ENCODE results near the gene GABPB2.

GABPB2 gene

DNA sequence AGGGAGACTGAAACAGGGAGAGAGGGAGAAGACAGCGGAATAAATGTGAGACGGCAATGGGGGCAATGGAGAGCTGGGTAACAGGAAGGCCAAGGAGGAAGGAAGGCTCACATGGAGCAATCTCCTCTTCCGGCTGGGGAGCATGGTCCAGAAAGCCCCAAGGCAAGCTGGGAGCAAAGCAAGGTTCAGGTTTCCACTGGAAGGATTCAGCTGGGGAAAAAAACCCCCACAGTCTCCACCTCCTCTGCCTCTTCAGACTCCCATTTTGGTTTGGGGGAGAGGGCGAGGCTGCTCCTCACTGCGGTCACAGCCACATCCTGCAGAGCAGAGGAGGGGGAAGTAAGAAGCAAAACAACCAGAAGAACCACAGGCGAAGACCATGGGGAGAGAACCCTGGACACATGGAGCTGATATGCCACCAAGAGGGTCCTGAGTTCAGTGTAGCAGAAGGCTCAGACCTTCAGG, 86.5 kb downstream of the GABPB2 start:
- no peak for TF ChIP-seq POU2F2 (IDR thresholded peaks at IDR 0.05; ENCODE audit: low read depth, low read length)
- TF ChIP-seq PAX5 (IDR thresholded peaks at IDR 0.05; ENCODE audit: insufficient read depth, low read length, severe bottlenecking), result no peak
- TF ChIP-seq SPI1 (IDR thresholded peaks at IDR 0.05; ENCODE audit: low read depth, low read length), result 0 out of 2 replicates have a peak, but pooled peaks have one; percentile 6
- no peak; the same call in 1 of the 2 replicates for TF ChIP-seq POLR2AphosphoS5 (IDR thresholded peaks at IDR 0.05; ENCODE audit: low read depth, low read length)
- no peak for TF ChIP-seq TAF1 (IDR thresholded peaks at IDR 0.05; ENCODE audit: low read depth, low read length)
- peak; percentile 70; the same call in 1 of the 2 replicates for TF ChIP-seq POLR2A (IDR thresholded peaks at IDR 0.05; ENCODE audit: low read depth, low read length)
- DNase-seq (ENCODE audit: insufficient read length, low spot score) (no peak), FAIRE-seq (peak; percentile 78)

GRCh38 chr1:151158326-151158725, 87.8 kb downstream of the GABPB2 start:
- FAIRE-seq (no peak), DNase-seq (ENCODE audit: insufficient read length, low spot score) (no peak)
- no peak for TF ChIP-seq TAF1 (IDR thresholded peaks at IDR 0.05; ENCODE audit: low read depth, low read length)
- no peak for TF ChIP-seq POLR2AphosphoS5 (IDR thresholded peaks at IDR 0.05; ENCODE audit: low read depth, low read length)
- TF ChIP-seq SPI1 (IDR thresholded peaks at IDR 0.05; ENCODE audit: low read depth, low read length), result no peak
- TF ChIP-seq POLR2A (IDR thresholded peaks at IDR 0.05; ENCODE audit: low read depth, low read length), result no peak
- TF ChIP-seq POU2F2 (IDR thresholded peaks at IDR 0.05; ENCODE audit: low read depth, low read length), result no peak
- TF ChIP-seq PAX5 (IDR thresholded peaks at IDR 0.05; ENCODE audit: insufficient read depth, low read length, severe bottlenecking), result no peak

DNA sequence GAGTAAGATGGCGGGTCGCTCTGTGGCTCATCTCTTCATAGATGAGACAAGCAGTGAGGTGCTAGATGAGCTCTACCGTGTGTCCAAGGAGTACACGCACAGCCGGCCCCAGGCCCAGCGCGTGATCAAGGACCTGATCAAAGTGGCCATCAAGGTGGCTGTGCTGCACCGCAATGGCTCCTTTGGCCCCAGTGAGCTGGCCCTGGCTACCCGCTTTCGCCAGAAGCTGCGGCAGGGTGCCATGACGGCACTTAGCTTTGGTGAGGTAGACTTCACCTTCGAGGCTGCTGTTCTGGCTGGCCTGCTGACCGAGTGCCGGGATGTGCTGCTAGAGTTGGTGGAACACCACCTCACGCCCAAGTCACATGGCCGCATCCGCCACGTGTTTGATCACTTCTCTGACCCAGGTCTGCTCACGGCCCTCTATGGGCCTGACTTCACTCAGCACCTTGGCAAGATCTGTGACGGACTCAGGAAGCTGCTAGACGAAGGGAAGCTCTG, 88.2 kb downstream of the GABPB2 start:
- TF ChIP-seq POLR2AphosphoS5 (IDR thresholded peaks at IDR 0.05; ENCODE audit: low read depth, low read length), result no peak
- no peak for TF ChIP-seq PAX5 (IDR thresholded peaks at IDR 0.05; ENCODE audit: insufficient read depth, low read length, severe bottlenecking)
- no peak for TF ChIP-seq SPI1 (IDR thresholded peaks at IDR 0.05; ENCODE audit: low read depth, low read length)
- no peak for TF ChIP-seq POLR2A (IDR thresholded peaks at IDR 0.05; ENCODE audit: low read depth, low read length)
- no peak for TF ChIP-seq POU2F2 (IDR thresholded peaks at IDR 0.05; ENCODE audit: low read depth, low read length)
- TF ChIP-seq TAF1 (IDR thresholded peaks at IDR 0.05; ENCODE audit: low read depth, low read length), result no peak
- FAIRE-seq, result no peak
- no peak for DNase-seq (ENCODE audit: insufficient read length, low spot score)

DNA sequence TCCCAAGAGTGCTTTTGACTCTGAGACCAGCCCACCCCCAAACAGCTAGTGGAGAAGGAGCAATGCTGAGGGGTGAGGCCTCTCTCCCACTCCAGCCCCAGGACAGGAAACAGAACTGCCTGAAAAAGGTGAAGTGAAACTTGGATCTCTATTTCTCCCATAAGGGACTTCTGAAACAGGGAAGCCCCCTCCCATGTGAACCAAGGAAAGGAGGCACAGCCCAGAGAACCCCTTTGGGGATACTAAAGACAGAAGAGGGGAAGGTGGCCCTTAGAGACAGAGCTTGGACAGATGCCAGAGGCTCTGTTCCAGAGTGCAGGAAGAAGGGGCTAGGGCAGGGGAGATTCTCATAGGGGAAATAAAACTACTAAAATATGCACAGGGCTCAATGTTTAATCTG, 88.8 kb downstream of the GABPB2 start:
- no peak for DNase-seq (ENCODE audit: insufficient read length, low spot score)
- no peak for FAIRE-seq
- TF ChIP-seq POLR2A (IDR thresholded peaks at IDR 0.05; ENCODE audit: low read depth, low read length), result no peak
- TF ChIP-seq SPI1 (IDR thresholded peaks at IDR 0.05; ENCODE audit: low read depth, low read length), result peak; percentile 86

- DNase-seq (ENCODE audit: insufficient read length, low spot score) (no peak), FAIRE-seq (no peak)
- TF ChIP-seq POLR2AphosphoS5 (IDR thresholded peaks at IDR 0.05; ENCODE audit: low read depth, low read length) (no peak), POLR2A (IDR thresholded peaks at IDR 0.05; ENCODE audit: low read depth, low read length) (no peak), PAX5 (IDR thresholded peaks at IDR 0.05; ENCODE audit: insufficient read depth, low read length, severe bottlenecking) (no peak)
These were observed 94.2 kb downstream of the GABPB2 start for GRCh38 chr1:151164732-151165280.

GRCh38 chr1:151165281-151165737, 94.7 kb downstream of the GABPB2 start:
- DNase-seq (ENCODE audit: insufficient read length, low spot score) (no peak), FAIRE-seq (no peak)
- TF ChIP-seq PAX5 (IDR thresholded peaks at IDR 0.05; ENCODE audit: insufficient read depth, low read length, severe bottlenecking), result no peak
- no peak for TF ChIP-seq SPI1 (IDR thresholded peaks at IDR 0.05; ENCODE audit: low read depth, low read length)

GRCh38 chr1:151165738-151166504, 95.4 kb downstream of the GABPB2 start, which contains the start of the genes LYSMD1 and SCNM1:
Gene LYSMD1 (minus strand): TSS chr1:151165902. CDS start chr1:151165258, 644 bp downstream.
Gene SCNM1 (plus strand): TSS chr1:151166144. CDS start chr1:151166153, 9 bp downstream.
- TF ChIP-seq POU2F2 (IDR thresholded peaks at IDR 0.05; ENCODE audit: low read depth, low read length) (peak; percentile 95), POLR2A (IDR thresholded peaks at IDR 0.05; ENCODE audit: low read depth, low read length) (peak; percentile 90), TAF1 (IDR thresholded peaks at IDR 0.05; ENCODE audit: low read depth, low read length) (peak; percentile 64), SPI1 (IDR thresholded peaks at IDR 0.05; ENCODE audit: low read depth, low read length) (peak; percentile 83), PAX5 (IDR thresholded peaks at IDR 0.05; ENCODE audit: insufficient read depth, low read length, severe bottlenecking) (no peak), POLR2AphosphoS5 (IDR thresholded peaks at IDR 0.05; ENCODE audit: low read depth, low read length) (peak; percentile 85)
- DNase-seq (ENCODE audit: insufficient read length, low spot score), result peak; percentile 80
- FAIRE-seq, result peak; percentile 94

- TF ChIP-seq POLR2A (IDR thresholded peaks at IDR 0.05; ENCODE audit: low read depth, low read length) (no peak), POLR2AphosphoS5 (IDR thresholded peaks at IDR 0.05; ENCODE audit: low read depth, low read length) (no peak), SPI1 (IDR thresholded peaks at IDR 0.05; ENCODE audit: low read depth, low read length) (no peak), POU2F2 (IDR thresholded peaks at IDR 0.05; ENCODE audit: low read depth, low read length) (no peak), TAF1 (IDR thresholded peaks at IDR 0.05; ENCODE audit: low read depth, low read length) (no peak), PAX5 (IDR thresholded peaks at IDR 0.05; ENCODE audit: insufficient read depth, low read length, severe bottlenecking) (no peak)
- FAIRE-seq (no peak), DNase-seq (ENCODE audit: insufficient read length, low spot score) (no peak)
These were observed 96.0 kb downstream of the GABPB2 start for GRCh38 chr1:151166505-151166956.

GRCh38 chr1:151167116-151167515, 96.6 kb downstream of the GABPB2 start:
- no peak for FAIRE-seq
- no peak for DNase-seq (ENCODE audit: insufficient read length, low spot score)

More at GRCh38 chr1:151167116-151167515, 96.6 kb downstream of the GABPB2 start:
- TF ChIP-seq POU2F2 (IDR thresholded peaks at IDR 0.05; ENCODE audit: low read depth, low read length) (no peak), SPI1 (IDR thresholded peaks at IDR 0.05; ENCODE audit: low read depth, low read length) (no peak), POLR2A (IDR thresholded peaks at IDR 0.05; ENCODE audit: low read depth, low read length) (no peak), TAF1 (IDR thresholded peaks at IDR 0.05; ENCODE audit: low read depth, low read length) (no peak), POLR2AphosphoS5 (IDR thresholded peaks at IDR 0.05; ENCODE audit: low read depth, low read length) (no peak), PAX5 (IDR thresholded peaks at IDR 0.05; ENCODE audit: insufficient read depth, low read length, severe bottlenecking) (no peak)
